ENCODE data around the gene DPCD. TPM values are rescaled to one million over a fixed set of nuclear protein-coding genes. Genes with fewer than 3 reads are reported as not detected.
A peak's percentile ranks its signal among the peaks of the same experiment; 100 is the strongest.

Gene DPCD
- total RNA-seq, 2 donors from 2014 or later, result 32.0 to 40.3 TPM

GRCh38 chr10:101569323-101569621 lies 18.8 kb upstream of the DPCD start:
- H3K4me3 ChIP-seq, result no peak overlapping the region
- no peak overlapping the region for H3K27ac ChIP-seq
- H3K9me3 ChIP-seq, result peaks cover 0 to 13% of the 10 kb centered on the region in 2 donors
- H3K4me1 ChIP-seq, result peaks cover 0 to 27% of the 10 kb centered on the region in 2 donors
- no peak for TF ChIP-seq CTCF (IDR thresholded peaks at IDR 0.05)
- no peaks in the 10 kb centered on the region for H3K36me3 ChIP-seq
- H3K27me3 ChIP-seq, result peaks cover 0 to 21% of the 10 kb centered on the region in 2 donors
- no peak for DNase-seq (ENCODE audit: low spot score)

GRCh38 chr10:101569622-101570427 lies 18.3 kb upstream of the DPCD start:
- H3K4me3 ChIP-seq, result peak overlapping the region; percentile 42 to 63
- H3K9me3 ChIP-seq, result peaks cover 0 to 13% of the 10 kb centered on the region in 2 donors
- H3K36me3 ChIP-seq, result no peaks in the 10 kb centered on the region
- peaks cover 0 to 27% of the 10 kb centered on the region in 2 donors for H3K4me1 ChIP-seq
- peak; percentile 92 to 99 for TF ChIP-seq CTCF (IDR thresholded peaks at IDR 0.05)
- H3K27ac ChIP-seq, result peak overlapping the region in 1 of 2 donors; percentile 33
- DNase-seq (ENCODE audit: low spot score), result no peak
- peaks cover 0 to 21% of the 10 kb centered on the region in 2 donors for H3K27me3 ChIP-seq

- peak in 1 of 2 donors; percentile 6 for TF ChIP-seq CTCF (IDR thresholded peaks at IDR 0.05)
- Histone ChIP-seq H3K27me3 (peaks cover 0 to 21% of the 10 kb centered on the region in 2 donors), H3K4me3 (peak overlapping the region; percentile 42 to 63), H3K36me3 (no peaks in the 10 kb centered on the region), H3K9me3 (peaks cover 0 to 13% of the 10 kb centered on the region in 2 donors), H3K4me1 (peaks cover 0 to 27% of the 10 kb centered on the region in 2 donors), H3K27ac (peak overlapping the region in 1 of 2 donors; percentile 33)
- DNase-seq (ENCODE audit: low spot score), result no peak
Measured at GRCh38 chr10:101570428-101571270, 17.5 kb upstream of the DPCD start.

GRCh38 chr10:101571271-101571925 lies 16.7 kb upstream of the DPCD start:
- H3K36me3 ChIP-seq, result no peaks in the 10 kb centered on the region
- peaks cover 0 to 22% of the 10 kb centered on the region in 2 donors for H3K4me1 ChIP-seq
- peaks cover 0 to 13% of the 10 kb centered on the region in 2 donors for H3K9me3 ChIP-seq
- TF ChIP-seq CTCF (IDR thresholded peaks at IDR 0.05), result no peak
- H3K27me3 ChIP-seq, result peaks cover 0 to 17% of the 10 kb centered on the region in 2 donors
- DNase-seq (ENCODE audit: low spot score), result no peak
- H3K27ac ChIP-seq, result no peak overlapping the region
- H3K4me3 ChIP-seq, result no peak overlapping the region

DNA sequence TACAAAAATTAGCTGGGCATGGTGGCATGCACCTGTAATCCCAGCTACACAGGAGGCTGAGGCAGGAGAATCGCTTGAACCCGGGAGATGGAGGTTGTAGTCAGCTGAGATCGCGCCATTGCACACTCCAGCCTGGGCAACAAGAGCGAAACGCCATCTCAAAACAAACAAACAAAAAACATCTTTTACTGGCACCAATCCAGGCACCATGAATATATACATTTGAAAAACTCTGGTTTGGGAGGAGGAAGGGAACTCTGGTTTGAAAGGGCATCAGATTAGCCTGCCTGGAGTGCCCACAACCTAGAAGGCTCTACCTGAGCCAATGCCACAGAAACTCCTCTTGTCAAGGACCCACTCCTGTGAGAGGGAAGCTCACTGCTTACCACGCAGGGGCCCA lies 16.0 kb upstream of the DPCD start:
- H3K36me3 ChIP-seq, result no peaks in the 10 kb centered on the region
- H3K9me3 ChIP-seq, result peaks cover 0 to 13% of the 10 kb centered on the region in 2 donors
- H3K4me1 ChIP-seq, result peaks cover 0 to 18% of the 10 kb centered on the region in 2 donors
- peaks cover 0 to 10% of the 10 kb centered on the region in 2 donors for H3K27me3 ChIP-seq
- no peak for DNase-seq (ENCODE audit: low spot score)
- TF ChIP-seq CTCF (IDR thresholded peaks at IDR 0.05), result no peak
- H3K4me3 ChIP-seq, result no peak overlapping the region
- no peak overlapping the region for H3K27ac ChIP-seq

Measured in right atrium auricular region (tissue), 2 donors.